ENCODE results near the gene DPP6.

The DPP6 gene

GRCh38 chr7:154709840-154710520, 657.8 kb downstream of the DPP6 start:
- no peak for DNase-seq (ENCODE audit: low spot score)

GRCh38 chr7:154720016-154720415, 667.8 kb downstream of the DPP6 start:
- DNase-seq (ENCODE audit: low spot score): no peak

- no peak for DNase-seq (ENCODE audit: low spot score)
Observed at GRCh38 chr7:154721086-154721485, 668.9 kb downstream of the DPP6 start.

- DNase-seq (ENCODE audit: low spot score): no peak
Observed at GRCh38 chr7:154726368-154726767, 674.2 kb downstream of the DPP6 start.

GRCh38 chr7:154729056-154729455, 676.9 kb downstream of the DPP6 start:
- no peak for DNase-seq (ENCODE audit: low spot score)

- no peak for DNase-seq (ENCODE audit: low spot score)
Observed at GRCh38 chr7:154735766-154736165, 683.6 kb downstream of the DPP6 start.

GRCh38 chr7:154736389-154736788, 684.2 kb downstream of the DPP6 start:
- no peak for DNase-seq (ENCODE audit: low spot score)

- no peak for DNase-seq (ENCODE audit: low spot score)
Observed at GRCh38 chr7:154738216-154738615, 686.0 kb downstream of the DPP6 start.

GRCh38 chr7:154741131-154741530, 688.9 kb downstream of the DPP6 start:
- DNase-seq (ENCODE audit: low spot score): no peak

- no peak for DNase-seq (ENCODE audit: low spot score)
Observed at GRCh38 chr7:154743206-154743605, 691.0 kb downstream of the DPP6 start.

- peak; percentile 40 for DNase-seq (ENCODE audit: low spot score)
Observed at GRCh38 chr7:154744256-154744860, 692.2 kb downstream of the DPP6 start.

- DNase-seq (ENCODE audit: low spot score): no peak
Observed at GRCh38 chr7:154744861-154745258, 692.7 kb downstream of the DPP6 start.

- DNase-seq (ENCODE audit: low spot score): no peak
Observed at GRCh38 chr7:154746571-154747360, 694.6 kb downstream of the DPP6 start.

- no peak for DNase-seq (ENCODE audit: low spot score)
Observed at GRCh38 chr7:154748089-154748786, 696.0 kb downstream of the DPP6 start.

- no peak for DNase-seq (ENCODE audit: low spot score)
Observed at GRCh38 chr7:154750353-154750801, 698.2 kb downstream of the DPP6 start.

GRCh38 chr7:154753226-154753625, 701.0 kb downstream of the DPP6 start:
- DNase-seq (ENCODE audit: low spot score): no peak

- DNase-seq (ENCODE audit: low spot score): no peak
Observed at GRCh38 chr7:154757756-154758155, 705.6 kb downstream of the DPP6 start.

- DNase-seq (ENCODE audit: low spot score): no peak
Observed at GRCh38 chr7:154759989-154760388, 707.8 kb downstream of the DPP6 start.

- DNase-seq (ENCODE audit: low spot score): no peak
Observed at GRCh38 chr7:154765118-154765517, 712.9 kb downstream of the DPP6 start.

- DNase-seq (ENCODE audit: low spot score): no peak
Observed at GRCh38 chr7:154767142-154767541, 714.9 kb downstream of the DPP6 start.

- DNase-seq (ENCODE audit: low spot score): no peak
Observed at GRCh38 chr7:154767821-154768415, 715.7 kb downstream of the DPP6 start.

- no peak for DNase-seq (ENCODE audit: low spot score)
Observed at GRCh38 chr7:154769001-154769400, 716.8 kb downstream of the DPP6 start.

Measured in COLO829 (cell line).